HL-60 (cell line): ENCODE results near the gene CCNY.

ENCODE experiments used
- DNase-seq, 2 experiments: peaks; one replicate each; pipeline ENCODE4 v3.0.0-alpha.2; 2010 to 2020; ENCODE audit warnings: low read depth in 1 of 2, low spot score in 1 of 2
- H3K27ac ChIP-seq: fragments of 250-450 bp; sonication (Bioruptor Pico); replicated peaks from 2 replicates; pipeline ENCODE4 v1.5.1; 2020; ENCODE audit warnings: mild to moderate bottlenecking, moderate library complexity
- H3K27me3 ChIP-seq: fragments of 250-450 bp; sonication (Bioruptor Pico); 2 replicates; pipeline ENCODE4 v1.5.1; 2021; ENCODE audit warnings: mild to moderate bottlenecking, moderate library complexity; ENCODE audit not compliant: insufficient read depth, poor library complexity, severe bottlenecking
- H3K4me3 ChIP-seq: replicated peaks from 2 replicates; pipeline ENCODE4 v1.5.1; 2011; ENCODE audit warnings: mild to moderate bottlenecking, control low read depth, low read length; ENCODE audit not compliant: insufficient read depth
- CTCF ChIP-seq: IDR thresholded peaks from one replicate; pipeline ENCODE4 v1.5.1; 2011; ENCODE audit warnings: low read length, control low read depth, inconsistent platforms; ENCODE audit not compliant: insufficient read depth
- GABPA ChIP-seq: IDR thresholded peaks from 2 replicates; pipeline ENCODE4 v1.6.1; 2012; ENCODE audit warnings: low read depth
- POLR2AphosphoS5 ChIP-seq: IDR thresholded peaks from 2 replicates; pipeline ENCODE4 v1.6.1; 2012; ENCODE audit warnings: low read depth
- REST ChIP-seq: IDR thresholded peaks from 2 replicates; pipeline ENCODE4 v1.6.1; 2012; ENCODE audit warnings: low read depth; ENCODE audit not compliant: insufficient replicate concordance
- SPI1 ChIP-seq: IDR thresholded peaks from 2 replicates; pipeline ENCODE4 v1.6.1; 2012; ENCODE audit warnings: low read depth, mild to moderate bottlenecking, borderline replicate concordance

The CCNY gene

GRCh38 chr10:35503578-35503977, 167.3 kb downstream of the CCNY start:
- H3K4me3 ChIP-seq: no peak overlapping the region
- no peak for DNase-seq
- no peak overlapping the region for H3K27ac ChIP-seq
- TF ChIP-seq REST: no peak
- no peak for TF ChIP-seq CTCF
- no peak for TF ChIP-seq SPI1
- no peak for TF ChIP-seq POLR2AphosphoS5
- no peaks in the 10 kb centered on the region for H3K27me3 ChIP-seq

GRCh38 chr10:35504132-35504531, 167.8 kb downstream of the CCNY start:
- Histone ChIP-seq H3K27ac (no peak overlapping the region), H3K4me3 (no peak overlapping the region), H3K27me3 (no peaks in the 10 kb centered on the region)
- TF ChIP-seq GABPA (no peak), POLR2AphosphoS5 (no peak), REST (no peak), CTCF (no peak)
- DNase-seq: no peak

- Histone ChIP-seq H3K27me3 (no peaks in the 10 kb centered on the region), H3K4me3 (no peak overlapping the region), H3K27ac (no peak overlapping the region)
- no peak for TF ChIP-seq GABPA
- no peak for TF ChIP-seq SPI1
- TF ChIP-seq REST: no peak
- no peak for TF ChIP-seq CTCF
- TF ChIP-seq POLR2AphosphoS5: no peak
- no peak for DNase-seq
These were observed 169.0 kb downstream of the CCNY start for GRCh38 chr10:35505241-35505873.
